Measurements from ENCODE around the gene GPR55.

Gene GPR55

GRCh38 chr2:230949966-230950873 is 25.2 kb upstream of the GPR55 start:
- Histone ChIP-seq H3K27ac (ENCODE audit: low read length) (no peak overlapping the region), H2AFZ (ENCODE audit: low read length) (no peak overlapping the region), H3K9me3 (replicated peaks; ENCODE audit: insufficient read depth, low read length) (no peaks in the 10 kb centered on the region), H4K20me1 (ENCODE audit: insufficient read depth, low read length) (no peaks in the 10 kb centered on the region), H3K4me3 (ENCODE audit: low read length) (no peak overlapping the region), H3K9ac (ENCODE audit: low read length) (no peak overlapping the region), H3K4me1 (ENCODE audit: low read length) (no peaks in the 10 kb centered on the region), H3K79me2 (ENCODE audit: low read length) (no peaks in the 10 kb centered on the region), H3K4me2 (ENCODE audit: low read depth, low read length) (no peak overlapping the region), H3K27me3 (replicated peaks; ENCODE audit: insufficient read depth, low read length) (no peaks in the 10 kb centered on the region), H3K9me2 (replicated peaks; ENCODE audit: insufficient read depth, low read length) (no peaks in the 10 kb centered on the region), H3F3A (ENCODE audit: insufficient read depth, low read length) (no peaks in the 10 kb centered on the region), H3K36me3 (replicated peaks; ENCODE audit: insufficient read depth, low read length) (no peaks in the 10 kb centered on the region)
- DNase-seq: no peak
- TF ChIP-seq EZH2phosphoT487 (IDR thresholded peaks at IDR 0.05; ENCODE audit: low read length): no peak
- no peak for TF ChIP-seq EZH2 (optimal IDR thresholded peaks at IDR 0.05; ENCODE audit: low read depth, low read length)
- no peak for TF ChIP-seq CTCF (IDR thresholded peaks at IDR 0.05; ENCODE audit: low read length)

- Histone ChIP-seq H3K4me3 (ENCODE audit: low read length) (no peak overlapping the region), H3K27me3 (replicated peaks; ENCODE audit: insufficient read depth, low read length) (no peaks in the 10 kb centered on the region), H3K9me2 (replicated peaks; ENCODE audit: insufficient read depth, low read length) (no peaks in the 10 kb centered on the region), H3K4me2 (ENCODE audit: low read depth, low read length) (no peak overlapping the region), H4K20me1 (ENCODE audit: insufficient read depth, low read length) (no peaks in the 10 kb centered on the region), H3F3A (ENCODE audit: insufficient read depth, low read length) (no peaks in the 10 kb centered on the region), H3K36me3 (replicated peaks; ENCODE audit: insufficient read depth, low read length) (no peaks in the 10 kb centered on the region), H3K4me1 (ENCODE audit: low read length) (no peaks in the 10 kb centered on the region), H3K27ac (ENCODE audit: low read length) (no peak overlapping the region), H3K9ac (ENCODE audit: low read length) (no peak overlapping the region), H2AFZ (ENCODE audit: low read length) (no peak overlapping the region), H3K79me2 (ENCODE audit: low read length) (no peaks in the 10 kb centered on the region), H3K9me3 (replicated peaks; ENCODE audit: insufficient read depth, low read length) (no peaks in the 10 kb centered on the region)
- no peak for DNase-seq
- TF ChIP-seq EZH2 (optimal IDR thresholded peaks at IDR 0.05; ENCODE audit: low read depth, low read length) (no peak), CTCF (IDR thresholded peaks at IDR 0.05; ENCODE audit: low read length) (no peak), EZH2phosphoT487 (IDR thresholded peaks at IDR 0.05; ENCODE audit: low read length) (no peak)
Measured at GRCh38 chr2:230947908-230948365, 22.9 kb upstream of the GPR55 start.

- Histone ChIP-seq H3K4me3 (ENCODE audit: low read length) (no peak overlapping the region), H3K79me2 (ENCODE audit: low read length) (no peaks in the 10 kb centered on the region), H3F3A (ENCODE audit: insufficient read depth, low read length) (no peaks in the 10 kb centered on the region), H3K9me2 (replicated peaks; ENCODE audit: insufficient read depth, low read length) (no peaks in the 10 kb centered on the region), H2AFZ (ENCODE audit: low read length) (no peak overlapping the region), H3K4me1 (ENCODE audit: low read length) (no peaks in the 10 kb centered on the region), H3K27me3 (replicated peaks; ENCODE audit: insufficient read depth, low read length) (no peaks in the 10 kb centered on the region), H3K4me2 (ENCODE audit: low read depth, low read length) (no peak overlapping the region), H3K36me3 (replicated peaks; ENCODE audit: insufficient read depth, low read length) (no peaks in the 10 kb centered on the region), H3K9me3 (replicated peaks; ENCODE audit: insufficient read depth, low read length) (no peaks in the 10 kb centered on the region), H4K20me1 (ENCODE audit: insufficient read depth, low read length) (no peaks in the 10 kb centered on the region), H3K27ac (ENCODE audit: low read length) (no peak overlapping the region), H3K9ac (ENCODE audit: low read length) (no peak overlapping the region)
- no peak for DNase-seq
- TF ChIP-seq EZH2 (optimal IDR thresholded peaks at IDR 0.05; ENCODE audit: low read depth, low read length): no peak
- TF ChIP-seq EZH2phosphoT487 (IDR thresholded peaks at IDR 0.05; ENCODE audit: low read length): no peak
- TF ChIP-seq CTCF (IDR thresholded peaks at IDR 0.05; ENCODE audit: low read length): no peak
Measured at GRCh38 chr2:230947235-230947576, 22.2 kb upstream of the GPR55 start.
